Measurements from ENCODE around the gene TLR2. TPM values are rescaled to one million over a fixed set of nuclear protein-coding genes. Genes with fewer than 3 reads are reported as not detected.

Gene TLR2
- 0.13 and 0.77 TPM in 2 replicates for total RNA-seq

- peak in 1 of 2 donors; percentile 22 for DNase-seq (ENCODE audit: low read depth in 2 of 2)
Observed at GRCh38 chr4:153684182-153684970, at the start of gene TLR2. Gene TLR2, plus strand, starts transcription at chr4:153684280. Its CDS starts 18,628 bp downstream, at chr4:153702908.

DNA sequence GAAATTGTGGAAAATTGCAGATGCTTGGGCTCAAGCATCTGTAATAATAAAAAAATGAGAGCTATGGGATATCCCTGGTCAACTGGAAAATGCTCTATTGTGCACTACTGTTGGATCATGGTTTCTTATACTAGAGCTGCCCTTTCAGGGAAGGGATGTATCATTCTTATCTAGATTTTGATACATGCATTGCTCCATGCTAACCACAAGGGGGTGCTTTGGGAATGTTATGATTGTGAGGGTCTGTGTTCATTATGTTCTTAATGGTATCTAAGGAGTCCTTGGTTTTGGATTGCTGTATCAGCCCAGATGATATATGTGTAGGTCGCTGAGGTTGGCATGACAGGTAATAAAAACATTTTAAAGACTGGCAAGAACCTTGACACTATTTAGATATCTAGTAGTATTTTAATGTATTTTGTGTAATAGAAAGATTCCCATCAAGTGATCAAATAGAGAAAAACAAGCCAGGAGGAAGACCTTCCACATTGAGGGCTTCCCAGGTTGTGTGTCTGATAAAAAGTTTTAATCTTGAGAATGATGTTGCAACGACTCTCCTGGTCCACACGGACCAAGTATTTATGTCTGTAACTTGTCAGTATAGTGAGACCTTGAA, 49.2 kb upstream of the TLR2 start:
- peak; percentile 7 to 42 for DNase-seq (ENCODE audit: low read depth in 2 of 2)

DNA sequence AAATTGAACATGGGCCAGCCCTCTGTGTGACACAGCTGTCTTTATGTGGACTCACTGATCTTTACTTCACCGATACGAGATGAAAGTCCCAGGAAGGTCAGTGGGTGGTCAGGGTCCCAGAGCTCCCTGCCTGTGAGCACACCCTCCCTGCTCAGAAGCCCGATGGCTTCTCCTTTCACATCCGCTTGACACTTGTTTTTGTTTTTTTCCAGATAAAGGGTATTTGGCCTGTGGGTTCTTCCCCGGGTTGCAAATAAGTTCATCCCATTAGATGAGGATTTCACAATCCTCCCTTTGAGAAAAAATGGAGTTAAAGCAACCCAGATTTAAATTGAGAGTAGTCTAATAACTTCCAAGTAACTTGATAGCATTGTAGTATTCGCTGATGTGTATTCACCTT, 48.2 kb upstream of the TLR2 start:
- DNase-seq (ENCODE audit: low read depth in 2 of 2) = no peak

GRCh38 chr4:153637201-153637600, 46.9 kb upstream of the TLR2 start:
- DNase-seq (ENCODE audit: low read depth in 2 of 2) = no peak

DNA sequence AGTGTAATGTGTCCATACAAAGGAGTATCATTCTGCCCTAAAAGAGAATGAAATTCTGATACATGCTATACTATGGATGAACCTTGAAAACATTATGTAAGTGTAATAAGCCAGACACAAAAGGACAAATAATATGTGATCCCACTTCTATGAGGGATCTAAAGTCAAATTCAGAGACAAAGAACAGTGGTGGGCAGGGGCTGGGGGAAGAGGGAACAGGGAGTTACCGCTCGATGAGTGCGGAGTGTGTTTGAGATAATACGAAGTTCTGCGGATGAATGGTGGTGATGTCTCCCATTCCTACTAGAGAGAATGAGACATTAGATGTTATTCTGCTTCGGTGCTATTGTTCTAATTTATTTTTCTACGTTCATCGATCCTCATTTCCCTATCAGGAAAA, 46.1 kb upstream of the TLR2 start:
- DNase-seq (ENCODE audit: low read depth in 2 of 2) = no peak

DNA sequence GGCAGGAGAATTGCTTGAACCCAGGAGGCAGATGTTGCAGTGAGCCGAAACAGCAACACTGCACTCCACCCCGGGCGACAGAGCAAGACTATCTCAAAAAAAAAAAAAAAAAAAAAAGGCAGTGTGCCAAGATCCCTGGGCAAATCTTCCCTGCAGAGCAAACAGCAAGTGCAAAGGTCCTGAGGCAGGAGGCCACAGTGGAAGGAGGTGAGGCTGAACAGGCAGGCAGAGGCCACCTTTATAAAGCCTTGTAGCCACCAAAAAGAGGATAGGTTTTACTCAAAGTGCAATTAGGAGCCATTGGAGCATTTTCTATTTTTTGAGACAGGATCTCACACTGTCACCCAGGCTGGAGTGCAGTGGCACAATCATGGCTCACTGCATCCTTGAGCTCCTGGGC, 45.1 kb upstream of the TLR2 start:
- no peak for DNase-seq (ENCODE audit: low read depth in 2 of 2)

- DNase-seq (ENCODE audit: low read depth in 2 of 2) = no peak
Observed at GRCh38 chr4:153639833-153640802, 44.0 kb upstream of the TLR2 start.

DNA sequence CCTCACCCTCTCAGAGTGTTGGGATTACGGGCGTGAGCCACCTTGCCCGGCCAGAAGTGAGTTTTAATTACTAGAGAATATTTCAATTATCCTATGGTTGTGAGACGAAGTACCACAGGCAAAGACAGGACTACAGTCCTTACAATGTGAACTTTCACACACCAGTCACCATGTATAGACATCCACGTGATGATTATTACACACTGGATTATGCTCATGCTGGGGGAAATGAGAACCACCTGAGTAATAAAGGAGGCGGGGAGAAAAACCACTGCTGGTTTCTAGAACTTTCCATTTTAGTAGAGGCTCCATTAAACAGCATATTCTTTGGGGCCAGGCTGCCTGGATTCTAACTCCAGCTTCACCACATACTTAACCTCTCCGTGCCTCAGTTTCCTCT, 42.5 kb upstream of the TLR2 start:
- DNase-seq (ENCODE audit: low read depth in 2 of 2) = no peak

DNA sequence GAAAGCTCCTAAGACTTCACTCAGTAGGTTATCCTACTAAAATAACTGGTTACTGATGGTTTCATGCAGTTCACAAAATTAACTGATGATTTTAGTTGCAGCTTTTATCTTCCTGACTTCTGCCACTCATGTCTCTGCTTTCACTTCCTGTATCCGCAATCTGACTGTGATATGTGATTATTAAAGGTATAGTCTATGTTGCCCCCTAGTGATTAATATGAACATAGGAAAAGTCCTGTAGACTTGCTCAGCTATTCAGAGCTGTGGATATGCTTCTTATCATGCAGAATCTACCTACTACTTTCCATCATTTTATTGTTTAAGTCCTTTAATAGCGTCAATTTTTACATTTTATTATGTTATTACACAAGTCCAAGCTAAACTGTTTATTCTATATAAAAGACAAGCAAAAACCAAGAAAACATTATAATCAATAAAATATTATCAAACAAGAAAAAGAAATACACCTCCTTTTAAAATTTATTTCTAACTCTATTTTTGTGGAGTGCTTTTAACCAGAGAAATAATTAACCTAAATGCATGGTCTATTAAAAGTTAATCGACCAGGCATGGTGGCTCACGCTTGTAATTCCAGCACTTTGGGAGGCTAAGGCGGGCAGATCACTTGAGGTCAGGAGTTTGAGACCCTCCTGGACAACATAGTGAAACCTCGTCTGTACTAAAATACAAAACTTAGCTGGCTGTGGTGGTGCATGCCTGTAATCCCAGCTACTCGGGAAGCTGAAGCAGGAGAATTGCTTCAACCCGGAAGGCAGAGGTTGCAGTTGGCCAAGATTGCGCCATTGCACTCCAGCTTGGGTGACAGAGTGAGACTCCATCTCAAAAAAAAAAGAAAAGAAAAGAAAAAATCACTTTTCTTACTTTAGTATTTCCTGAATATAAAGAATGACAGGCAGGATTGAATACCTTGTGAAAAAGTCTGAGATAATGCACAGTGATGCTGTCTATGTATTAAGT, 40.4 kb upstream of the TLR2 start:
- peak; percentile 43 to 63 for DNase-seq (ENCODE audit: low read depth in 2 of 2)

- no peak for DNase-seq (ENCODE audit: low read depth in 2 of 2)
Observed at GRCh38 chr4:153645183-153645582, 38.9 kb upstream of the TLR2 start.

DNA sequence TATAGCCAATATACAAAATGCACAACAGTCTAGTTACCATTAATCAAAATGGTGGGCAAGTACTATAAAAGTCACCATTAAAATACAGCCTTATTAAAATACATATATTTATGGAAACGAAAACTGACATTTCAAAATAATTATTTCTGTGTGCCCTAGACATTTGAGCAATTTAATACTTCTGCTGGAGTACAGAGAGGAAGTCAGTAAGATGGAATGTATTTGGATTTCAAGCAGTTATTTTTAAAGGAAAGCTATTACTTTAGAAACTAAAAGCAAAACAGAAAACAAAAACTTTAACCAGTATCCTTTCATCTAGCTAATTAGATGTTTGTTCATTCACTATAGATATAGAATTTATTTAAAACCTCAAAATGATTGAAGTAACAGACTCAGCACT, 37.8 kb upstream of the TLR2 start:
- no peak for DNase-seq (ENCODE audit: low read depth in 2 of 2)

GRCh38 chr4:153646978-153647377, 37.1 kb upstream of the TLR2 start:
- DNase-seq (ENCODE audit: low read depth in 2 of 2) = no peak

DNA sequence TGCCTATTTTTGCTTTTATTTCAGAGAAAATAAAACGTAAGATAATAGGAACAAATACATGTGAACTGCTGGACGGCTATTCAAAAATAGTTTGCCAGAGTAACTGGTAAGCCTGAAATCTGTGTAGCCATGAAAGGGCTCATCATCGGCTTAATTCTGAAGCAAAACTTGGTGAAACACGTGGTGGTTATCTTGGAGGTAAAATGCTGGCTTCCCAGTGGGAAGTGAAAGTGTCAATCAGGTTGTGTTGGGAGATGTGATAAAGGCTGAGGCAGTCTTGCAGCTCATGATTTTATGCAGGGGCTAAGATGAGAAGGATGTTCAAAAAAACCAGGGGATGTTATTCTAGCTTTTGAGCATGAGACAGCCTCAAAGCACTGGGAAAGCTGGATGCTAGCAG, 36.1 kb upstream of the TLR2 start:
- no peak for DNase-seq (ENCODE audit: low read depth in 2 of 2)

GRCh38 chr4:153649572-153649991, 34.5 kb upstream of the TLR2 start:
- peak in 1 of 2 donors; percentile 26 for DNase-seq (ENCODE audit: low read depth in 2 of 2)

GRCh38 chr4:153651116-153651515, 33.0 kb upstream of the TLR2 start:
- DNase-seq (ENCODE audit: low read depth in 2 of 2) = no peak

GRCh38 chr4:153651587-153651986, 32.5 kb upstream of the TLR2 start:
- no peak for DNase-seq (ENCODE audit: low read depth in 2 of 2)

- DNase-seq (ENCODE audit: low read depth in 2 of 2) = no peak
Observed at GRCh38 chr4:153652051-153652784, 31.9 kb upstream of the TLR2 start.

DNA sequence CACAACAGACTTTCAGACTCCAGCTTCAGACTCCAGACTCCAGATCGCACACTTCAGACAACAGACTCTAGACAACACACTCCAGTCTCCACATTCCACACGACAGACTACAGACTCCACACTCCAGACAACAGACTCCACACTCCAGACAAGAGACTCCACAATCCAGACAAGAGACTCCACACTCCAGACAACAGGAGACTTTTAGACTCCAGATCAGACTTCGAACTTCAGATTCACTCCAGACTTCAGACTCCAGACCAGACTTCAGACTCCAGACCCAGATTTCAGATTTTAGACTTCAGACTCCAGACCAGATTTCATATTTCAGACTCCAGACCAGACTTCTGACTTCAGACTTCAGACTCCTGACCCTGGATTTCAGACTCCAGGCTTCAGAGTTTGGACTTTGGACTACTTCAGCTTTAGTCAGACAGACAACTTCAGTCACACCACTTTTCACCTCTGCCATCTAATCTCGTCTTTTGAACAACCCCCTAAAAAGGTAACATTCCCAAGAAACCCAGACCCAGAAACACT, 29.0 kb upstream of the TLR2 start:
- no peak for DNase-seq (ENCODE audit: low read depth in 2 of 2)

DNA sequence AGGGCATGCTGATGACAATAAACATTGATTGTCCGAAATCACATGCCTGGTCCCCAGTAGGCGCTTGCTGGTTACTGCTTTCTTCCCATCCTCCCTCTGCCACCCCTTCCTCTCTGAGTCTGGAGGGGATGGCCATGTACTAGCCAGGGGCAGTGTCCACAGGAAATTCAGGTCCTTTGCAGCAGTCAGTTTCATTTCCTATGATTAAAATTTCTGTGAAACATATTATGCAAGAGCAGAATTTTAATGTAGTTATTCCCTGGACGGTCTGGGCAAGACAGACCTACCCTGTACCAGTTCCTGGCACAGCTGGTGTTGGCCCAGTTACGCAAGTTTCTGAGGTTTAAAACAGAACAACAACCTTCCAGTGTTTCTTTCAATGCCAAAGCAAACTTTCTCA, 28.2 kb upstream of the TLR2 start:
- DNase-seq (ENCODE audit: low read depth in 2 of 2) = no peak

Data from dermis microvascular lymphatic vessel endothelial cell (primary cell).